ENCODE measurements around the gene DMPK. TPM values are rescaled to one million over a fixed set of nuclear protein-coding genes. Genes with fewer than 3 reads are reported as not detected.
A peak's percentile ranks its signal among the peaks of the same experiment; 100 is the strongest.

DMPK gene
- polyA plus RNA-seq, 3 donors = 36.1 to 119 (median 40.8) TPM

DNA sequence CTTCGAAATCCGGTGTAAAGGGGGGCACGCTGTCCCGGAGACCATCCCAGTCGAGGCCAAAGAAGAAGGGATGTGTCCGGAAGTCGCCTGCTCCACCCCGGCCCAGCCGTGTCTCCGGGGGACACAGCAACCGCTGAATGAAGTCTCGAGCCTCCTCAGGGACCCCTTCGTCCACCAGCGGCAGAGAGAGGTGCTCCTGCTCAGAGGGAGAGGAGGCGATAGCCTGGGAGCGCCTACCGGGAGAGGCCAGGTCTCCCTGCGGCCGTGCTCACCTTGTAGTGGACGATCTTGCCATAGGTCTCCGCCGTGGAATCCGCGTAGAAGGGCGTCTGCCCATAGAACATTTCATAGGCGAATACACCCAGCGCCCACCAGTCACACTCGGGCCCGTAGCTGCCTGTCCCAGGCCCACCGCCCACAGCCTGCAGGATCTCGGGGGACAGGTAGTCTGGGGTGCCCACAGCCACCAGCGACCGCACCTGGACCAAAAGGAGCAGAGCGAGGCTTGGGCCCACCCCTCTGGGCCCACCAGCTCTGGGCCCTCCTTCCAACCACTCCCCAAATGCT lies 4.8 kb downstream of the DMPK start:
- 93 to 95% (median 95%) methylated on average over 32 to 34 of the region's 34 CpGs for WGBS, 3 donors
- no peak overlapping the region for H3K27ac ChIP-seq (ENCODE audit: low read depth, low read length)

DNA sequence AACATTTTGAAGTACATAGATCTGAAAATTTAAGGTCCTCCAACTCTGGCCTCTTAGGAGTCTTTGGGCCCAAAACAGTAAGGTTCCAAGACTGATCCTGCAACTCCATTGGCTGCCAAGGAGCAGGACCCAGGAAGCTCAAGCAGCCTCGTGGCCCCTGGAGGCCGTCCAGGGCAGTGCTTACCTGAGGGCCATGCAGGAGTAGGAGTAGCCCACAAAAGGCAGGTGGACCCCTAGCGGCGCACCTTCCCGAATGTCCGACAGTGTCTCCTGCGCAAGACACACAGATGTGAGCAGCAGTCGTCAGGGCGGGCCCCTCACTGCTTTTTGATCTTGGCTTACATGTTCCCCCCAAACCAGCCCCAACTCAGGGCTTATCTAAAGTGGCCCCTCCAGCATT lies 7.5 kb downstream of the DMPK start:
- H3K27ac ChIP-seq (ENCODE audit: low read depth, low read length) = no peak overlapping the region
- WGBS, 3 donors = 79 to 87% (median 85%) methylated on average over 9 of the region's 9 CpGs

DNA sequence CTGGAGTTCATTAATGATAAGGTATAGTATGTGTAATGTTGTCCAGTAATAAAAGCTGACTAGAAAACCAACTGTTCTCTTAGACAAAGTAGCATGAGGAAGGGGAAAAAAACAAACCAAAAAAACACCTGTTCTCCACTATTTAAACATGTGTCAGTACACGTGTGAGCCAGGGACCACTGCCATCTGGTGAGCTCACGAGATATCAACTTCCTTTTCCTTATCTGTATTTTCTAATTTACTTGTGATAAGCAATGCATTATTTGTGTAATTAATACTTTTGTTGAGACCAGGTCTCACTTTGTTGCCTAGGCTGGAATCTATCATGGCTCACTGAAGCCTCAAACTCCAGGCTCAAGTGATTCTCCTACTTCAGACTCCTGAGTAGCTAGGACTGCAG lies 8.9 kb downstream of the DMPK start:
- H3K27ac ChIP-seq (ENCODE audit: low read depth, low read length) = no peak overlapping the region
- WGBS, 3 donors = 15 to 25% (median 18%) methylated on average over 2 of the region's 2 CpGs

DNA sequence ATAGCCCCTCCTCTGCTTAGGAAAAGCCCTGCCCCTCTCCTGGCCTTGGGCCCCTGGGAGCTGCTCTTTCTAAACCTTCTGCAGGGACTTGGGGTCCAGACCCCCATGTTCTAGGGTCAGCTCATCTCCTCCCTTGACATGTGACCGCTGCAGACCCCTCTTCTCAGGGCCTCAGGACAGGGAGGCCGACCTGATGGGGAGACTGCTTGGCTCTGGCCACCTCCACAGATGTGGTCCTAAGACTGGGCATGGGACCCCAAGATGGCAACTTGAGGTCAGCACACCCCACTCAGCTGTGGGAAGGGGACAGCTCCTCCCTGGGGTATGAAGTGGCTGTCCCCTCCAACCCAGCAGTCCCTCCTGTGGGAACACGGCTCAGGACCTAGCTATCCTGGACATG lies 9.4 kb downstream of the DMPK start:
- H3K27ac ChIP-seq (ENCODE audit: low read depth, low read length) = no peak overlapping the region

DNA sequence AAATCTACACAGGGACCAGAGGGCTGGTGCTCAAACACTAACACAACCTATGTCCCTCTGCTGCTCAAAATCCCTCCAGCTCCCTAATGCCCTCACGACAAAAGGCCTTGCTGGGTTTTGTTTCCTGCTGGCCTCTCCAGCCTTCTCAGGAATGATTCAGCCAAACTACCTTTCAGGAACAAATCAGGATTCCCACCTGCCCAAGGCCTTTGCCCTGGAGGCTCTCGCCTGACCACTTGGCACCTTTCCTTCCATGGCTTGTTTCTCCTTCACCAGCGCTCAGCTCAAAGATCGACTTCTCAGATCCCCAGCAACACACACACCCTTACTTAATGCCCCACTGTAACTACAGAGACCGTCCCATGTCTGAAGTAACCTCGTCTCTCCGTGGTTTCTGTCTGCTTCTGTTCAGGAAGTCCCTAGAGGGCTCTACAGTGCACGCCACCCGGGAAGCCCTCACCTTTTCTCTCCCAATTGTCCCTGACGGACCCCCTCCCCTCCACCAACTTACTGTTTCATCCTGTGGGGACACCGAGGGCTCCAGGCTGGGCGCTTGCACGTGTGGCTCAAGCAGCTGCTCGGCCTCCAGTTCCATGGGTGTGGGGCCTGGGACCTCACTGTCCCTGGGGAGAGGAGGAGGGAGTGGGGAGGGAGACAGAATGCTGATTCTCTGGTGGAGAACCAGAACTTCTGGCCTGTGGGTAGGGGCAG lies 10.0 kb downstream of the DMPK start:
- 51 to 73% (median 58%) methylated on average over 14 of the region's 14 CpGs for WGBS, 3 donors

More for the DNA sequence above, 9.4 kb downstream of the DMPK start:
- 62 to 93% (median 86%) methylated on average over 3 of the region's 3 CpGs for WGBS, 3 donors

DNA sequence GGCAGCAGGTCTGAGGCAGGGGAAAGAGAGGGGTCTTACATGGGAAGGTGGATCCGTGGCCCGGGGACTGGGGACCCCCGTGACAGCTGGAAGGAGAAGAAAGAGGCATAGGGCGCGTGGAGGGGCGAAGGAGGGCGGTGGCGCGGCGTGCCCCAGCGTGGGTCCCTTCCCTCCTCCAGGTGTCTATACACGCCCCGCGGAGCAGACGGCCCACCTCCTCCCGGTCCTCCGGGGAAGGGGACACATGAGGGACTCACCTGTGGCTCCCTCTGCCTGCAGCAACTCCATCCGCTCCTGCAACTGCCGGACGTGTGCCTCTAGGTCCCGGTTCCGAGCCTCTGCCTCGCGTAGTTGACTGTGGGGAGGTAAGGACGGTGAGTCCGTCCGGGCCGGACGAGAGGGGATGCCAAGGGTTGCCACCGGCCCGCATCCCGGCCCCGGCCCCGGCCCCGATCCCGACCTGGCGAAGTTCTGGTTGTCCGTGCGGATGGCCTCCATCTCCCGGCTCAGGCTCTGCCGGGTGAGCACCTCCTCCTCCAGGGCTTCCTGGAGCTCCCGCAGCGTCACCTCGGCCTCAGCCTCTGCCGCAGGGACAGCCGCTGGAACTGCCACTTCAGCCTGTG lies 10.9 kb downstream of the DMPK start:
- no peak overlapping the region for H3K27ac ChIP-seq (ENCODE audit: low read depth, low read length)
- WGBS, 3 donors = 58 to 94% (median 84%) methylated on average over 38 to 46 of the region's 46 CpGs

More for the DNA sequence above, 10.0 kb downstream of the DMPK start:
- no peak overlapping the region for H3K27ac ChIP-seq (ENCODE audit: low read depth, low read length)

DNA sequence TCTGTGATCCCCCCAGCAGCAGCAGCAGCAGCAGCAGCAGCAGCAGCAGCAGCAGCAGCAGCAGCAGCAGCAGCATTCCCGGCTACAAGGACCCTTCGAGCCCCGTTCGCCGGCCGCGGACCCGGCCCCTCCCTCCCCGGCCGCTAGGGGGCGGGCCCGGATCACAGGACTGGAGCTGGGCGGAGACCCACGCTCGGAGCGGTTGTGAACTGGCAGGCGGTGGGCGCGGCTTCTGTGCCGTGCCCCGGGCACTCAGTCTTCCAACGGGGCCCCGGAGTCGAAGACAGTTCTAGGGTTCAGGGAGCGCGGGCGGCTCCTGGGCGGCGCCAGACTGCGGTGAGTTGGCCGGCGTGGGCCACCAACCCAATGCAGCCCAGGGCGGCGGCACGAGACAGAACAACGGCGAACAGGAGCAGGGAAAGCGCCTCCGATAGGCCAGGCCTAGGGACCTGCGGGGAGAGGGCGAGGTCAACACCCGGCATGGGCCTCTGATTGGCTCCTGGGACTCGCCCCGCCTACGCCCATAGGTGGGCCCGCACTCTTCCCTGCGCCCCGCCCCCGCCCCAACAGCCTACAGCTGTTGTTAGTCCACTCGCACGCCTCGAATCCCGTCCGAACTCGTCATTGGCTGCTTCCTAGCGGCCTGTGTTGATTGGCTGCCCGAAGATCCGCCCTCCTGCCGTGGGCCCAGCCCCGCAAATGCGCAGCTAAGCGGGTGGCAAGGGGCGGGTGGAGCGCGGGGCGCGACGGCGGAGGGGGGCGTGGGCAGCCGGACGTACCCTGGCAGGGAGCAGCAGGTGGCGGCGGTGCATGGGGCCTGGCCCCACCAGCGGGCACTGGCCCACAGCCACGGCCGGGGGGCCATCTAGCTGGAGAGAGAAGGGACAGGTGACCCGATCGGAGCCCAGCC lies 11.8 kb downstream of the DMPK start:
- WGBS, 3 donors = 2 to 4% (median 2%) methylated on average over 75 to 79 of the region's 79 CpGs
- H3K27ac ChIP-seq (ENCODE audit: low read depth, low read length) = no peak overlapping the region

DNA sequence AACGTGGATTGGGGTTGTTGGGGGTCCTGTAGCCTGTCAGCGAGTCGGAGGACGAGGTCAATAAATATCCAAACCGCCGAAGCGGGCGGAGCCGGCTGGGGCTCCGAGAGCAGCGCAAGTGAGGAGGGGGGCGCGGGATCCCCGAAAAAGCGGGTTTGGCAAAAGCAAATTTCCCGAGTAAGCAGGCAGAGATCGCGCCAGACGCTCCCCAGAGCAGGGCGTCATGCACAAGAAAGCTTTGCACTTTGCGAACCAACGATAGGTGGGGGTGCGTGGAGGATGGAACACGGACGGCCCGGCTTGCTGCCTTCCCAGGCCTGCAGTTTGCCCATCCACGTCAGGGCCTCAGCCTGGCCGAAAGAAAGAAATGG lies 12.5 kb downstream of the DMPK start:
- no peak overlapping the region for H3K27ac ChIP-seq (ENCODE audit: low read depth, low read length)
- 0 to 1% (median 1%) methylated on average over 19 to 28 of the region's 28 CpGs for WGBS, 3 donors

DNA sequence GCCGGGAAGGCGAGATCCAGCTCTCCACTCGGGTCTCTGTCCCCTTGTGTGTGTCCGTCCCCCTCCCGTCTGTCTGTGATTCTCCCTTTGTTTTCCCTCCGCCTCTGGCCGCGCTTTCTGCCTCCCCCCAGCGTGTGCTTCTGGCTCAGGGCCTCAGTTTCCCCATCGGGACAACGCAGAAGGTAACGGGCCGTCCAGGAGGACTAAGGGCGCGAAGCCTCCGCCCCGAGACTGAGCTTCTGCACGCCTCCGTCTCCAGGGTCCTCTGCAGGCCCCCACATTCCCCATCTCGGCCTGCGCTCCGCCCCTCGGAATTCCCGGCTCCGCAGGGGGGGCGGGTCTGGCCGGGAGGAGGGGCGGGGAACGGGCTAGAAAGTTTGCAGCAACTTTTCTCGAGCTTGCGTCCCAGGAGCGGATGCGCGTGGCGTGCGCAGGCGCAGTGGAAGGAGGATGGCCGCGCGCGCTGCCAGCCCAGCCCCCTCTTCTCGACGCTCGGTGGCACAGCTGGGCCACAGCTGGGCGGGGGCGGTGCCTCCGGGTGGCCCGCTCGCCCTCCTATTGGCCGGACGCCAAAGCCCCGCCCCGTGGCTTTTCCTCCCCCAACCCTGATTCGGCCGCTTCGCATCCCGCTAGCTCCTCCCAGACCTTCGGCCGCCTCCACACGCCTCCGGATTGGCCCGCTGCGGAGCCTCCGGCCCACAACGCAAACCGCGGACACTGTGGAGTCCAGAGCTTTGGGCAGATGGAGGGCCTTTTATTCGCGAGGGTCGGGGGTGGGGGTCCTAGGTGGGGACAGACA lies 13.1 kb downstream of the DMPK start, which contains the start of gene SIX5:
Gene SIX5, minus strand, starts transcription at position 269 of the 799 bp plus-strand sequence. CDS start 408 bp downstream, outside the sequence.
- peak within 1 kb of the TSS; percentile 31 for H3K27ac ChIP-seq (ENCODE audit: low read depth, low read length)
- WGBS, 3 donors = 0 to 1% (median 0%) methylated on average over 62 to 70 of the region's 70 CpGs

DNA sequence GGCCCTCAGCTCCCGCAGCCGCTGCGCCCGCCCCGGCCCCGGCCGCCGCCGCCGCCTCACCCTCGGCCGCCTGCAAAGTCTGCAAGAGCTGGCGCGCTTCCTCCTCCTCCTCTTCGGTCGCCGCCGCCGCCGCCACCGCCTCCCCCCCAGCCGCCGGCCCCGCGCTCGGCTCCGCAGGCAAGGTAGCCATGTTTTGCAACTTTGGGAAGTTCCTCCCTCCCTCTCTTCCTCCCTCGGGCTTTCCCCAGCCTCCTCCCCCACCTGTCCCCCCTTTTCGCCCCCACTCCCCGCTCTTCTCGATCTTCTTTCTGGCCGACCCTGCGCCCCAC lies 13.7 kb downstream of the DMPK start:
- 0% methylated on average over 6 to 28 of the region's 33 CpGs for WGBS, 3 donors
- peak overlapping the region; percentile 31 for H3K27ac ChIP-seq (ENCODE audit: low read depth, low read length)

DNA sequence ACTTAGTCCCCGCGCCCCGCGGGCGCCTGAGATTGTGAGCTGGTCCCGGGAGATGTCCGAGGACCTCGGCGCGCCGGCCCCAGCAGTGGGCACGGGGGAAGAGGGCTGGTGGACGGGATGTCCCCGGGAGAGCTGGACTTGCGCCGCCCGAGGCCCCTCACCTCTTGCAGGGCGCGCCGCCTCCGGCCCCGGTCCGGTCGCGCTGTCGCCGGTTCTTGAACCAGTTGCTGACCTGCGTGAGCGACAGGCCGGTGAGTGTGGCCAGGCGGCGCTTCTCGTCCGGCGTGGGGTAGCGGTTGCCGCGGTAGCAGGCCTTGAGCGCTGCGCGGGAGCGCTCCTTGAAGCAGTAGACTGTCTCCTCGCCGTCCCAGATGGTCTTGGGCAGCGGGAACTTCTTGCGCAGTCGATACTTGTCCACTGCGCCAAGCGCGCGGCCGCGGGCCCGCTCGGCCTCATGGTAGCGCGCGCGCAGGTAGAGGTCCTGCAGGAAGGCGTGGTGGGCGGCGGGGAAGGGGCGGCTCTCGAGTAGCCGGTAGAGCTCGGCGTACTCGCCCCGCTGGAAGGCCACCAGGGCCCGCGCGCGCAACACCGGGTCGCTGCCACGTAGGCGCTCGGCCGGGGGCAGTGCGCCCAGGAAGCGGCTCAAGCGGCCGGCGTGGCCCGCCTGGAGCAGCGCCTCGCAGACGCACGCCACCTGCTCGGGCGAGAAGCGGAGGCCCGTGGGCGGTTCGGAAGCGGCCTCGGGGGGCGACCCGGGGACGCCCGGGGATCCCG lies 14.2 kb downstream of the DMPK start:
- WGBS, 3 donors = 0 to 2% (median 1%) methylated on average over 67 to 102 of the region's 102 CpGs

DNA sequence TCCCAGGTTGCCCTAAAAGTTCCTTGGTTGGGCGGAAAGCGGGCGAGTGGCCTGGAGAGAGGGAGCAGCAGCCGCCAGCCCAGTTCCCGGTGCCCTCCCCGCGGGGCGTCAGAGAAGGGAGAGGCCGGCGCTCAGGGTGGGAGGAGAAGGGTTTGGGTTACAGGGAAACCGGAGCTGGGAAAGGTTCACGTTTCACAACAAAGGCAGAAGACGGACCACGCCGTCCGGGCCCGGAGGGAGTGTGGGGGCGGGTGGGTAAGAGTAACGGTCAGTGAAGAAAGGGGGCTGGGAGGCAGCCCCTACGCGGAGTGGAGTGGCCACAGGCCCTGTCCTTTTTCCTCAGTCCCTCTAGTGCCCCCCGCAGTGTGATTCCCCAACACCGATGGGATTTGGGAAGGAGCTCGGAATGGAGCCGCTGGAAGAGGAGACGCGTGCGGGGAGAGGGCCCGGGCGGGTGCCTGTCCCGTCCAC lies 14.8 kb downstream of the DMPK start:
- peak overlapping the region; percentile 73 for H3K27ac ChIP-seq (ENCODE audit: low read depth, low read length)
- 5 to 29% (median 20%) methylated on average over 23 to 31 of the region's 31 CpGs for WGBS, 3 donors

More for the DNA sequence above, 14.2 kb downstream of the DMPK start:
- H3K27ac ChIP-seq (ENCODE audit: low read depth, low read length) = peak overlapping the region; percentile 31

DNA sequence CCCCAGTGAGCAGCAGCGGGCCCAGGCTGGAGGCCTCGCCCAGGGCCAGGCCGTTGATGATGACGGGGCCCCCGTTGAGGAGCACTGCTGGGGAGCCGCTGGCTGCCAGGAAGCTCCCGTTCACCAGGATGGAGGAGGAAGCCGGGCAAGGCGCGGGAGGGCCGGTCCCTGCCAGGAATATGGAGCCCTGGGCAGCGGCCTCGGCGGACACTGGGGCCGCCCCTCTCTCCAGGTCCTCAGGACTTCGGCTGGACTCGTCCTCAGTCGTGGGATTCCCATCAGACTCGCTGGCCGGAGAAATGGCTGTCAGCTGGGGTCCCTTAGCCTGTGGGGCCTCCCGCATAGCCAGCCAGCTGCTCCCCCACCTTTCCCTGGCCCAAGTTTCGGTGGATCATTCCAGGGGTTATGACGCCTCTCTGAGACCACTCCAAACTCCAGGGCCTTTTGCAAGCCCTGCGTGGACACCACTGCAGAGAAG lies 15.4 kb downstream of the DMPK start:
- 11 to 41% (median 21%) methylated on average over 24 of the region's 24 CpGs for WGBS, 3 donors

DNA sequence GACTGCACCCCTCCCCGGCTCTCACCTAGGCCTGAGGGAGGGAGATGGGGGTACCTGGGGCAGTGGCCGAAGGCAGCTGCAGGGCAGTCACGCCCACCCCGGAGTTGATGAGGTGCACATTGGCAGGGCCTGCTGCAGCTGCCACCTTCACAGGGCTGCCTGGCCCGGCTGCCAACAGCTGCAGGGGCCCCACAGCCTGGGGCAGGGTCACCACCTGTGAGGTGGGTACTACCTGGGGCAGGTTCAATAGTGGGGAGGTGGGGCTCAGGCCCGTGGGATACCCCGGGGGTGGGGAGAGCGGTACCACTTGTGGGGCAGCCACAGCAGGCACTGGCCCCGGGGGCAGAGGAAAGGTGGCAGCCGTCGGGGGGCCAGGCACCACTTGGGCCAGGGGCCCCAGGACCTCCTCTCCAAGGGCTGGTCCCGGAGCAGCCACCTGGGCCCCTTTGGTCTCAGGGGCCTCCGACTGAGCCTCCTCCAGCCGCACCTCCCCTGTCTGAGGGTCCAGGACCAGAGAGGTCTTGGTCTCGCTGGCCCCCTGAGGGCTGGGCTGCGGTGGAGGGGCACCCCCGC lies 15.9 kb downstream of the DMPK start:
- peak overlapping the region; percentile 73 for H3K27ac ChIP-seq (ENCODE audit: low read depth, low read length)
- 42 to 74% (median 61%) methylated on average over 13 to 17 of the region's 17 CpGs for WGBS, 3 donors

More for the DNA sequence above, 15.4 kb downstream of the DMPK start:
- peak overlapping the region; percentile 73 for H3K27ac ChIP-seq (ENCODE audit: low read depth, low read length)

DNA sequence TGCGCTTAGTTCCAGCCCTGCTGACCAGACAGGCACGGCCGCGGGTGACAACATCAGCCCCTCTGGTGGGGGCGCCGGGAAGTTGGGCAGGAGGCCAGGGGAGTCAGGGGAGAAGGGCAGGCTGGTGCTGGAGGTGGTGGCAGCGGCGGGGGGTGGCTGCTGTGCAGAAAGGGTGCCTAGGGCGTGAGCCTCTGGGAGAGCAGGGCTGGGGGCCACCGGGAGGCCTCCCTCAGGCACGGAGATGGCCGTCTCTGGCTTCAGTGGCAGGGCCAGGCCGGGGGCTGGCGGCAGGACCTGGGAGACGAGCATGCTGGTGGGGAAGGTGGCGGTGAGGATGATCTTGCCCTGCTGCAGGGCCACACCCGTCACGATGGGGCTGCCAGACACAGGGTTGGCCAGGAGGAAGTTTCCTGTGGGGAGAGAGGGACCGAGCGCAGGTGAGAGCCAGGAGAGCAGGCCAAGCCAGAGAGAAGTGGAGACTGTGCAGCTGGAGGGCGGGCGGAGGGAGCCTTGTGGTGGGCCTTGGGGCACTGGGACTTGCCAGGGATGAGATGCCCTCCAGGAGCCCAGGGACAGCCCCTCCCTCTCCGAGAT lies 16.5 kb downstream of the DMPK start:
- H3K27ac ChIP-seq (ENCODE audit: low read depth, low read length) = no peak overlapping the region
- WGBS, 3 donors = 50 to 82% (median 76%) methylated on average over 22 to 23 of the region's 23 CpGs

DNA sequence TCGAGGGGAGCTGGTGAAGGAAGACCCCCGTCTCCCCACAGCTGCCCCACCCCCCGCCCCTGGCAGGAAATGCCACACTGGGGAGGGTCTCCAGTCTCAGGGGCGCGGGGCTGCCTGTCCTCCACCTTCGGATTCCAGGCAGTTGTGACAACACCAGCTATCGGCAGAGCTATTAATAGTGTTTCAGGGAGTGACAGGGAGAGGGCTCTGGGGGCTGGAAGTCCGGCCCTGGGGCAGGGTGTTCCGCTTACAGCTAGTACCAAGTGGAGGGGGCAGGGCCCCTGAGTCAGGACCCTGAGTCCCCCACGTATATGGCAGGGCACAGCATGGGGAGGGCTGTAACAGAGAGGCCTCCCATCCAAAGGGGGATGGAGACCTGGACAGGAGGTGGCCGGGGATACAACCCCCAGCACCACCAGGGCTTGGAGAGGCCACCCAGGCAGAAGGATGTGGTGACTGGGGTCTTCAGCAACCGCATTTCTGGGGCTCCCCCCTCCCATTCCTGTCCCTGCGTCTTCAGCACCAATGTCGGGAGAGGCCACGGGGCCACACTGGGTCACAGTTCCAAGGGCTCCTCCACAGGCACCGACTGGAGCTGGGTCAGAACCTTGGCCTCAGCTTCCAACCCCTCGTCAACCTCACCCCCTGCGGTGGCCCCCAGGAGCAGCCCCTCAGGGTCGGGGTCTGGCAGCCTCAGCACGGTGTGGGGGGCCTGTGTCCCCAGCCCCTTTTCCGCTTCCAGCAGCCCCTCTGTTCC lies 17.2 kb downstream of the DMPK start:
- WGBS, 3 donors = 41 to 72% (median 62%) methylated on average over 21 of the region's 21 CpGs
- H3K27ac ChIP-seq (ENCODE audit: low read depth, low read length) = no peak overlapping the region
